Hindlimb muscle (tissue), 1 donor: Measurements from ENCODE around the gene EHMT2. TPM values are rescaled to one million over a fixed set of nuclear protein-coding genes. Genes with fewer than 3 reads are reported as not detected.
A peak's percentile ranks its signal among the peaks of the same experiment; 100 is the strongest.

Experiments
- DNase-seq: peaks from one replicate; pipeline ENCODE4 v3.0.0-alpha.2; 2013
- polyA plus RNA-seq: library from polyadenylated mRNA; unstranded; fragments of 120-200 nt; gene quantifications from one replicate; pipeline ENCODE4 v1.2.1, GENCODE V29; 2013; ENCODE audit not compliant: insufficient read length

Gene EHMT2
- polyA plus RNA-seq, 1 donor: 33.6 TPM

DNA sequence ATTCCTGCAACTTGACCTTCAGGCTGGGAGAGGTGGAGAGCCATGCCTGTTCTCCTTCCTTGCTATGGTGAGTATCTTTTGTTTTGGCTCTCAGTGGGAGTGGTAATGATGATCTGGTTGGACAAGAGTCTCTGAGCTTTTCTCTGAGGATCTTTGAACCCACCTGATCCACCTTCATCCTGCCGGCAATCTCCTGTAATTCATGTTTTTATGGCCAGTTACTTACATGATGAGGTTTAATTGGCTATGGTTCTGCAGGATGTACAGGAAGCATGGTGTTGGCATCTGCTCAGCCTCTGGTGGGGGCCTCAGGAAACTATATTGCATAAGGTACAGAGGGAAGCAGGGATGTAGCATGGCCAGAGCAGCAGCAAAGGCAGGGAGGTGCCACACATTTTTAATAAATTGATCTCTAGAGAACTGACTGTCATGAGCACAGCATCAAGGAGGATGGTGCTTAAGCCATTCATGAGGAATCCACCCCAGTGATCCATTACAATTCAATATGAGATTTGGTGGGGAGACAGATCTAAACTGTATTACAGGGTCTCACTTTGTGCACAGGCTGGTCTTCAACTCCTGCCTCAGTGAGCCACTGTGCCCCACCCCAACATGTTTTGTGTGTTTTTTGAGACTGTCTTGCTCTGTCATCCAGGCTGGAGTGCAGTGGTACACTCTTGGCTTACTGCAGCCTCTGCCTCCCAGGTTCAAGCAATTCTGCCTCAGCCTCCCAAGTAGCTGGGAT lies 60.0 kb downstream of the EHMT2 start:
- no peak for DNase-seq

- no peak for DNase-seq
These were observed 60.8 kb downstream of the EHMT2 start for GRCh38 chr6:31836474-31837368.

GRCh38 chr6:31836047-31836473 lies 61.4 kb downstream of the EHMT2 start:
- no peak for DNase-seq

DNA sequence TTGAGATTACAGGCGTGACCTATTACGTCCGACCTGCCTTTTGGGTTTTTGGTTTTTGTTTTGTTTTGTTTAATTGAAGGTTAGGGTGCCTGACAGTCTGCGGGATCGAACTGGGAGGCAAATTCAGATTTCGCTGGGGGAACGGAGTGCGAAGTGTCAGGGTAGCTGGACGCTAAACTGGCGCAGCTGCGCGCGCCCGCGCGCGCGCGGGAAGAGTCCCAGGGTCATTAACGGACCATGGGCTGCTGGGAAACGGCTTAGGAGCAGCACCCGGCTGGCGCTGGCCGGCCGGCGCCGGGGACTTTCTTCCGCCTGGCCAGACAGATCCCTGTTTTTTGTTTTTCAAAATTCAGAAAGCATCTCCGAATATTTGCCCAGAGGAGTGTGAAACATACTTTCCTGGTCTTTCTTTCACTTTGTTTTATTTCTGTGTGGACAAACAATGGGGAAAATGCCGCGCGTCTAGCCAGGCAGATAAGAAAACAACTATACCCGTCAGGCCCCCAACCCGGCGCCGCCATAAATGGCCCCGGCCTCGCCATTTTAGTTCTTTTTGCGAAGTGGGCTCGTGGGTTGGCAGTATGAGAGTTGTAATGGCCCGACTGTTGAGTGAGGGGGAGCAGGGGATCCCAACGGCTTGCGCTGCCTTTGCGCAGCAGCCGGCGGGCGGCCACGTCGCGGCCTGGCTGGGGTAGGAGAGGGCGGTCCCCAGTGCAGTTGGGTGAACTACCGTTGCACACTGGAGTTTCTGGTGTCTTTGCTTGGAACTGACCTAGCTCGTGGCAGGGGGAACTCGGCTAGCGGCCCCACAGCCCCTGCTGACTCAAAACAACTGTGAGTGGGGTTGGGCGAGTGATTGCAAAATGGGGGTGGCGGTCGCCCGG lies 62.9 kb downstream of the EHMT2 start:
- DNase-seq: peak; percentile 94

DNA sequence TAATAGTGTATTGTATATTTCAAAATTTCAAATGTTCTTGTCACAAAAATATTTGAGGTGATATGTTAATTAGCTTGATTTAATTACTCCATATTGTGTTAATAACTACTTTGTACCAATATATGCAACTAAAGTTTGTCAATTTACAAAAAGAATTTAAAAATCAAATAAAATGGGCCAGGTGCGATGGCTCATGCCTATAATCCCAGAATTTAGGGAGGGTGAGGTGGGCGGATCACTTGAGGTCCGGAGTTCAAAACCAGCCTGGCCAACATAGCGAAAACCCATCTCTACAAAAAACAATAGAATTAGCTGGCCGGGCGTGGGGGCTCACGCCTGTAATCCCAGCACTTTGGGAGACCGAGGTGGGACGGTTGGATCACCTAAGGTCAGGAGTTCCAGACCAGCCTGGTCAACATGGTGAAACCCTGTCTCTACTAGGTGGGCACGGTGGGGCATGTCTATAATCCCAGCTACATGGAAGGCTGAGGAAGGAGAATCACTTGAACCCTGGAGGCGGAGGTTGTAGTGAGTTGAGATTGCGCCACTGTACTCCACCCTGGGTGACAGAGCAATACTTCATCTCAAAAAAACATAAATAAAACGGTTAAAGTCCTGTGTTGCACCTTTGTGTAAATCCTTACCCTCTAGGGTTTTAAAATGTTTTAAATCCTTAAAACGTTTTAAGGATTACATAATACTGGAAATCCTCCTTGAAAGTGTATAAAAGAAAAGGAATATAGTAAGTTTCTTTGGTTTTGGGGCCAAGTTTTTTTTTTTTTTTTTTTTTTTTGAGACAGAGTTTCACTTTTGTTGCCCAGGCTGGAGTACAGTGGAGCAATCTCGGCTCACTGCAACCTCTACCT lies 65.9 kb downstream of the EHMT2 start:
- DNase-seq: no peak

GRCh38 chr6:31830886-31831335 lies 66.6 kb downstream of the EHMT2 start:
- DNase-seq: no peak

Other genes starting within 250 kb of the EHMT2 start
- 252 TPM for gene BAG6, start 245.0 kb downstream of the EHMT2 start, polyA plus RNA-seq
- gene APOM, start 241.8 kb downstream of the EHMT2 start, polyA plus RNA-seq: 3.3 TPM
- 13.1 TPM for gene C6orf47, start 236.9 kb downstream of the EHMT2 start, polyA plus RNA-seq
- gene GPANK1, start 232.7 kb downstream of the EHMT2 start, polyA plus RNA-seq: 17.1 TPM
- 127 TPM for gene CSNK2B, start 231.6 kb downstream of the EHMT2 start, polyA plus RNA-seq
- 11.7 TPM for gene LY6G5B, start 227.7 kb downstream of the EHMT2 start, polyA plus RNA-seq
- 6.3 TPM for gene LY6G5C, start 216.6 kb downstream of the EHMT2 start, polyA plus RNA-seq
- 54.6 TPM for gene ABHD16A, start 194.4 kb downstream of the EHMT2 start, polyA plus RNA-seq
- gene LY6G6F, start 190.8 kb downstream of the EHMT2 start, polyA plus RNA-seq: not detected
- not detected for gene LY6G6D, start 182.3 kb downstream of the EHMT2 start, polyA plus RNA-seq
- gene LY6G6C, start 176.0 kb downstream of the EHMT2 start, polyA plus RNA-seq: 0.28 TPM
- gene MPIG6B, start 174.3 kb downstream of the EHMT2 start, polyA plus RNA-seq: 0.71 TPM
- 128 TPM for gene DDAH2, start 168.4 kb downstream of the EHMT2 start, polyA plus RNA-seq
- 116 TPM for gene CLIC1, start 161.2 kb downstream of the EHMT2 start, polyA plus RNA-seq
- gene MSH5, start 157.7 kb downstream of the EHMT2 start, polyA plus RNA-seq: 14.4 TPM
- gene SAPCD1, start 135.0 kb downstream of the EHMT2 start, polyA plus RNA-seq: 2.4 TPM
- gene VWA7, start 120.4 kb downstream of the EHMT2 start, polyA plus RNA-seq: 2.5 TPM
- 48.6 TPM for gene VARS1, start 101.9 kb downstream of the EHMT2 start, polyA plus RNA-seq
- 51.7 TPM for gene LSM2, start 90.7 kb downstream of the EHMT2 start, polyA plus RNA-seq
- 3.7 TPM for gene HSPA1L, start 82.4 kb downstream of the EHMT2 start, polyA plus RNA-seq
- 84.3 TPM for gene HSPA1A, start 82.2 kb downstream of the EHMT2 start, polyA plus RNA-seq
- gene HSPA1B, start 70.0 kb downstream of the EHMT2 start, polyA plus RNA-seq: 61.2 TPM
- 17.7 TPM for gene NEU1, start 34.9 kb downstream of the EHMT2 start, polyA plus RNA-seq
- gene SLC44A4, start 18.7 kb downstream of the EHMT2 start, polyA plus RNA-seq: 0.23 TPM
- gene ZBTB12, start 4.4 kb upstream of the EHMT2 start, polyA plus RNA-seq: 10.9 TPM
- 11.1 TPM for gene C2, start 30.0 kb upstream of the EHMT2 start, polyA plus RNA-seq
- 1.7 TPM for gene CFB, start 48.4 kb upstream of the EHMT2 start, polyA plus RNA-seq
- 69.7 TPM for gene NELFE, start 61.3 kb upstream of the EHMT2 start, polyA plus RNA-seq
- gene SKIC2, start 61.5 kb upstream of the EHMT2 start, polyA plus RNA-seq: 28.5 TPM
- 16.8 TPM for gene DXO, start 74.4 kb upstream of the EHMT2 start, polyA plus RNA-seq
- gene C4A, start 84.4 kb upstream of the EHMT2 start, polyA plus RNA-seq: 55.9 TPM
- gene C4B, start 117.1 kb upstream of the EHMT2 start, polyA plus RNA-seq: 67.2 TPM
- 1.8 TPM for gene CYP21A2, start 140.7 kb upstream of the EHMT2 start, polyA plus RNA-seq
- 125 TPM for gene TNXB, start 211.6 kb upstream of the EHMT2 start, polyA plus RNA-seq
- gene ATF6B, start 230.5 kb upstream of the EHMT2 start, polyA plus RNA-seq: 49.0 TPM
- 3.6 TPM for gene FKBPL, start 232.6 kb upstream of the EHMT2 start, polyA plus RNA-seq